Esophagus muscularis mucosa (tissue), 4 donors: ENCODE data around the gene TMEM121B. TPM values are rescaled to one million over a fixed set of nuclear protein-coding genes. Genes with fewer than 3 reads are reported as not detected.

Source experiments
- DNase-seq: peaks from one replicate; pipeline ENCODE4 v3.0.0-alpha.2; 2017; ENCODE audit errors: extremely low spot score
- H3K27ac ChIP-seq, 4 donors: fragments of 200-600 bp; sonication (generic); replicated peaks in 1 of 4; 1 replicate in 3 of 4; 2 replicates in 1 of 4; pipeline ENCODE4 v1.5.1; 2016 to 2019; ENCODE audit warnings: mild to moderate bottlenecking in 1 of 4
- H3K27me3 ChIP-seq, 4 donors: fragments of 200-600 bp; sonication (generic); one replicate each; pipeline versions ENCODE4 v1.5.1 to v1.6.0; 2016 to 2019
- H3K36me3 ChIP-seq, 4 donors: fragments of 200-600 bp; sonication (generic); one replicate each; pipeline ENCODE4 v1.5.1; 2016 to 2019
- H3K4me1 ChIP-seq, 4 donors: fragments of 200-600 bp; sonication (generic); one replicate each; pipeline ENCODE4 v1.5.1; 2016 to 2019
- H3K4me3 ChIP-seq, 4 donors: fragments of 200-600 bp; sonication (generic); 1 replicate in 2 of 4; 2 replicates in 2 of 4; pipeline ENCODE4 v1.5.1; 2016 to 2019; ENCODE audit warnings: mild to moderate bottlenecking in 4 of 4, moderate library complexity in 1 of 4
- H3K9me3 ChIP-seq, 4 donors: fragments of 200-600 bp; sonication (generic); 1 replicate in 3 of 4; 2 replicates in 1 of 4; pipeline ENCODE4 v1.5.1; 2016 to 2019
- CTCF ChIP-seq, 3 experiments: fragments of 200-600 bp in 2 of 3; fragments of 450-650 bp in 1 of 3; sonication (generic) in 2 of 3; IDR thresholded peaks; one replicate each; pipeline ENCODE4 v1.5.1; 2017 to 2019; ENCODE audit warnings: antibody characterized with exemption in 3 of 3, mild to moderate bottlenecking in 2 of 3, moderate library complexity in 1 of 3
- EP300 ChIP-seq: sonication (generic); formaldehyde crosslinking; IDR thresholded peaks from one replicate; pipeline ENCODE4 v1.6.1; 2017; ENCODE audit warnings: antibody characterized with exemption
- POLR2A ChIP-seq: fragments of 450-650 bp; IDR thresholded peaks from one replicate; pipeline ENCODE4 v1.6.1; 2017; ENCODE audit warnings: antibody characterized with exemption, moderate library complexity, mild to moderate bottlenecking, low read depth
- POLR2AphosphoS5 ChIP-seq, 2 donors: sonication (generic); formaldehyde crosslinking; IDR thresholded peaks; one replicate each; pipeline ENCODE4 v1.6.1; 2017; ENCODE audit warnings: antibody characterized with exemption in 2 of 2
- WGBS: methylation state at CpG from one replicate; pipeline ENCODE4 v1.1.5; 2018; 5-methylcytosine and 5-hydroxymethylcytosine counted together
- intact Hi-C: fragments of 100-400 bp; cut with DNase I; formaldehyde crosslinking; loops from one replicate; pipeline ENCODE4 v1.15.1; 2023
- total RNA-seq, 4 donors: library from RNA; depleted of rRNA; stranded (reverse); fragments of >200 nt; gene quantifications; one replicate each; pipeline versions ENCODE4 v1.1.0 to v1.2.1, GENCODE V29; 2016

The TMEM121B gene
- total RNA-seq, 4 donors from 2014 or later, result 0.32 to 0.50 (median 0.41) TPM

GRCh38 chr22:17114173-17114897, 6.8 kb downstream of the TMEM121B start:
- TF ChIP-seq POLR2AphosphoS5 (IDR thresholded peaks at IDR 0.05) (no peak), EP300 (no peak)
- intact Hi-C loops, result no loop called here
- Histone ChIP-seq H3K4me1 (peaks cover 0 to 4% (median under 1%) of the 10 kb centered on the region in 4 donors), H3K27ac (no peak overlapping the region), H3K9me3 (no peaks in the 10 kb centered on the region), H3K4me3 (no peak overlapping the region), H3K36me3 (peaks cover 0 to 9% (median 7%) of the 10 kb centered on the region in 4 donors), H3K27me3 (peaks cover 0 to 30% (median 4%) of the 10 kb centered on the region in 4 donors)
- WGBS, result 69% methylated on average over 13 of the region's 13 CpGs
- no peak for DNase-seq

GRCh38 chr22:17113600-17113999, 7.6 kb downstream of the TMEM121B start:
- WGBS, result 61% methylated on average over 8 of the region's 8 CpGs
- Histone ChIP-seq H3K27ac (no peak overlapping the region), H3K9me3 (no peaks in the 10 kb centered on the region), H3K36me3 (peaks cover 0 to 16% (median 15%) of the 10 kb centered on the region in 4 donors), H3K27me3 (peaks cover 0 to 23% (median 0%) of the 10 kb centered on the region in 4 donors), H3K4me1 (no peaks in the 10 kb centered on the region), H3K4me3 (no peak overlapping the region)
- DNase-seq, result no peak
- TF ChIP-seq CTCF (IDR thresholded peaks at IDR 0.05) (no peak), EP300 (no peak), POLR2AphosphoS5 (IDR thresholded peaks at IDR 0.05) (no peak), POLR2A (no peak)
- intact Hi-C loops, result no loop called here

DNA sequence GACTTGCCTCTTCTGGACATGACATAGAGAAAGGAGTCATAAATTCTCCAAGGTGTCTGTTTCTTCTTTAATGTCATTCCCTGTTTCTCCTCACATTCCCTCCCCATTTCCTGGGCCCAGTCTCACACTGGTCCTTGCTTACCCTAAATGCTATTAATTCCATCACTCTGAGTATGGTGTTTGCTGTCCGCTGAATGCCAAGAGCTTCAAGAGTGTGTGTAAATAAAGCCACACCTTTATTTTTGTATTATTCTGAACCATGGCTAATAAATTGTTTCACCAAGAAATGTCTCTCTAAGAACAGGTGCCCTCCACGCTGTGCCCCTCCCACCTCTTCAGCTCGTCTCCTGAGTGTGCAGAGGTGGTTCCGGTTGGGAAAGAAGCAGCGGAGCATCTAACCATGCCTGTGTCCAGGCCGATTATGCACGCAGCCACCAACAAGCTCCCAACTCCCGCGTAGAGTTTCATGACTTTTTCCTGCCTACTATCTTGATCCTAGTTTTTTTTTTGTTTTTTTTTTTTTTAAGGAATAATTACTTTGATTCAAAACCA, 8.6 kb downstream of the TMEM121B start:
- WGBS, result 78% methylated on average over 9 of the region's 9 CpGs
- no peak for DNase-seq

DNA sequence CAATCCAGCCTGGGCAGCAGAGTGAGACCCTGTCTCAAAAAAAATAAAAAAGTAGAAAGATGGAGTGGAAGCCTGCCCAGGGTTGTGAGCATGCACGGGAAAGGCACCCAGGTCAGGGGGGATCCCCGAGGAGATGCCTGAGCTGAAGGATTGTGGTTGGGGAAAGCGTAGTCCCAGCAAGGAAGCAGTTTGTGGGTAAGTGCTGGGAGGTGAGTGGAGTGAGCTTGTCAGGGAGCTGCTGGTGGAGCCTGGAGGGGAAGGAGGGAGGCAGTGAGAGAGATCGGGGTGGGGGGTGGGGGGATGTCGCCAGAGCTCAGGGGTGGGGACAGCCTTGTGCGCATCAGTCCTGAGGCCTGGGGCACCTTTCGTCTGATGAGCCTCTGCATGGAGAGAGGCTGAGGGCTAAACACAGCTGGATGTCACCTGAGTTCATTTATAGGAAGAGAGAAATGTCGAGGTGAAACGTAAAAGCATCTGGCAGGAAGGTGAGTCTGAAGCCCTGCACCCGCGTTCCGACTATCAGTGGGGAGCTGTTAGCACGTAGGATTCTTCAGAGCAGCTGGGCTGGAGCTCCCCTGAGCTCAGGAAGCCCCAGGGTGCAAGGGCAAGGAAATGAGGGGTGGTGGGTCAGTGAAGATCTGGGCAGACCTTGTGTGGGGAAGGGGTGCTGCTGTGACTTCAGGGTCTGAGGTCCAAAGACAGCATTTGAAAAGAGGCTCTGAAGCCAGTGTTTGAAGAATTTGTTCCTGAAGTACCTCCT, 10.2 kb downstream of the TMEM121B start:
- Histone ChIP-seq H3K27me3 (peaks cover 0 to 3% (median 0%) of the 10 kb centered on the region in 4 donors), H3K36me3 (peaks cover 3 to 42% (median 40%) of the 10 kb centered on the region in 4 donors), H3K4me3 (no peak overlapping the region), H3K9me3 (no peaks in the 10 kb centered on the region), H3K4me1 (no peaks in the 10 kb centered on the region), H3K27ac (no peak overlapping the region)
- no peak for DNase-seq
- WGBS, result 70% methylated on average over 9 of the region's 13 CpGs
- intact Hi-C loops, result no loop called here
- TF ChIP-seq CTCF (IDR thresholded peaks at IDR 0.05), result no peak
- TF ChIP-seq POLR2A, result no peak
- no peak for TF ChIP-seq POLR2AphosphoS5 (IDR thresholded peaks at IDR 0.05)
- no peak for TF ChIP-seq EP300

More for the DNA sequence above, 8.6 kb downstream of the TMEM121B start:
- Histone ChIP-seq H3K4me3 (no peak overlapping the region), H3K36me3 (peaks cover 0 to 27% (median 24%) of the 10 kb centered on the region in 4 donors), H3K9me3 (no peaks in the 10 kb centered on the region), H3K27ac (no peak overlapping the region), H3K27me3 (peaks cover 0 to 17% (median 0%) of the 10 kb centered on the region in 4 donors), H3K4me1 (no peaks in the 10 kb centered on the region)
- intact Hi-C loops, result no loop called here
- no peak for TF ChIP-seq EP300
- no peak for TF ChIP-seq POLR2A
- TF ChIP-seq CTCF (IDR thresholded peaks at IDR 0.05), result no peak
- no peak for TF ChIP-seq POLR2AphosphoS5 (IDR thresholded peaks at IDR 0.05)

GRCh38 chr22:17109976-17110375, 11.2 kb downstream of the TMEM121B start:
- DNase-seq, result no peak
- Histone ChIP-seq H3K27ac (no peak overlapping the region), H3K36me3 (peaks cover 3 to 52% (median 50%) of the 10 kb centered on the region in 4 donors), H3K4me1 (no peaks in the 10 kb centered on the region), H3K9me3 (no peaks in the 10 kb centered on the region), H3K27me3 (peaks cover 0 to 3% (median 0%) of the 10 kb centered on the region in 4 donors), H3K4me3 (no peak overlapping the region)
- 89% methylated on average over 16 of the region's 16 CpGs for WGBS
- intact Hi-C loops, result no loop called here
- TF ChIP-seq POLR2AphosphoS5 (IDR thresholded peaks at IDR 0.05), result no peak
- no peak for TF ChIP-seq POLR2A
- no peak for TF ChIP-seq CTCF (IDR thresholded peaks at IDR 0.05)
- no peak for TF ChIP-seq EP300
